K562 treated with DMSO at 1 percent for 4 hours (cell line): ENCODE measurements around the gene ABCG8. TPM values are rescaled to one million over a fixed set of nuclear protein-coding genes. Genes with fewer than 3 reads are reported as not detected.

Experiments
- total RNA-seq: library from RNA; unstranded; fragments of 300-600 nt; gene quantifications from 2 replicates; pipeline ENCODE4 v1.2.3, GENCODE V29; 2022; ENCODE audit not compliant: insufficient read depth

ABCG8 gene
- total RNA-seq: not detected in 2 replicates

GRCh38 chr2:43838560-43839267, at the start of gene ABCG8, which contains the start of gene ABCG5:
ABCG8 (plus strand) TSS chr2:43838971; CDS start chr2:43839054, 83 bp downstream.
ABCG5 (minus strand) TSS chr2:43838839; CDS start chr2:43838679, 160 bp downstream.

Other genes with a start within 250 kb of the ABCG8 start
- 9.5 and 9.9 TPM in 2 replicates for gene THADA, start 242.9 kb upstream of the ABCG8 start, total RNA-seq
- gene PLEKHH2, start 201.7 kb upstream of the ABCG8 start, total RNA-seq: 2.0 and 3.1 TPM in 2 replicates
- gene C1GALT1C1L, start 162.5 kb upstream of the ABCG8 start, total RNA-seq: 1.1 and 1.4 TPM in 2 replicates
- gene DYNC2LI1, start 64.9 kb upstream of the ABCG8 start, total RNA-seq: 11.1 and 12.1 TPM in 2 replicates
- gene ABCG5, start 132 bp upstream of the ABCG8 start, total RNA-seq: not detected in 2 replicates
- 49.3 and 58.6 TPM in 2 replicates for gene LRPPRC, start 157.0 kb downstream of the ABCG8 start, total RNA-seq